ENCODE measurements around the gene GALNT14. TPM values are rescaled to one million over a fixed set of nuclear protein-coding genes. Genes with fewer than 3 reads are reported as not detected.

GALNT14 gene
- total and polyA plus RNA-seq, 9 of the 15 experiments (the other 6 are each of a cell fraction or from before 2014, with no cell fraction given): 0.11 TPM; not detected in 8

- Histone ChIP-seq H2AFZ (ENCODE audit: low read depth, low read length) (no peak overlapping the region), H4K20me1 (replicated peaks; ENCODE audit: control insufficient read depth, insufficient read depth, low read length) (no peaks in the 10 kb centered on the region), H3K9me3 (replicated peaks; ENCODE audit: control insufficient read depth, insufficient read depth, low read depth, low read length) (no peaks in the 10 kb centered on the region), H3K9ac (ENCODE audit: insufficient read depth in 1 of 2, low read depth in 2 of 2, low read length in 2 of 2) (no peak overlapping the region), H3K79me2 (ENCODE audit: control insufficient read depth, insufficient read depth, low read length) (no peaks in the 10 kb centered on the region), H3K4me2 (ENCODE audit: insufficient read depth, low read length) (no peak overlapping the region), H3K27me3 (ENCODE audit: control insufficient read depth in 2 of 2, insufficient read depth in 2 of 2, low read length in 2 of 2) (peaks cover 0 to 30% of the 10 kb centered on the region in 2 experiments; a peak in 3 of 5 replicates), H3K36me3 (ENCODE audit: control insufficient read depth, insufficient read depth, low read length) (no peaks in the 10 kb centered on the region), H3K9me1 (ENCODE audit: control insufficient read depth, insufficient read depth, low read length) (peaks cover 3% of the 10 kb centered on the region), H3K27ac (ENCODE audit: extremely low read depth, low read depth, low read length) (no peak overlapping the region), H3K4me1 (replicated peaks in 1 of 2; ENCODE audit: control insufficient read depth in 2 of 2, insufficient read depth in 2 of 2, low read length in 2 of 2) (no peaks in the 10 kb centered on the region), H3K4me3 (no peak overlapping the region)
- BruUV-seq (replicated peaks): no TSS peak
- POLR2A ChIA-PET: interaction anchor here (0.6 kb wide), 1 partner anchor 145 kb away, joined by 5 read pairs; no protein-coding TSS in a partner anchor
- intact Hi-C loops (cut with micrococcal nuclease): no loop called here
- FAIRE-seq: no peak
- TF ChIP-seq KLF16 (IDR thresholded peaks at IDR 0.05): no peak
- no peak for TF ChIP-seq ZNF175 (CRISPR knock-in tag; IDR thresholded peaks at IDR 0.05; ENCODE audit: low read depth)
- no peak for TF ChIP-seq ADNP (tag; IDR thresholded peaks at IDR 0.05)
- TF ChIP-seq, protein P1, sequence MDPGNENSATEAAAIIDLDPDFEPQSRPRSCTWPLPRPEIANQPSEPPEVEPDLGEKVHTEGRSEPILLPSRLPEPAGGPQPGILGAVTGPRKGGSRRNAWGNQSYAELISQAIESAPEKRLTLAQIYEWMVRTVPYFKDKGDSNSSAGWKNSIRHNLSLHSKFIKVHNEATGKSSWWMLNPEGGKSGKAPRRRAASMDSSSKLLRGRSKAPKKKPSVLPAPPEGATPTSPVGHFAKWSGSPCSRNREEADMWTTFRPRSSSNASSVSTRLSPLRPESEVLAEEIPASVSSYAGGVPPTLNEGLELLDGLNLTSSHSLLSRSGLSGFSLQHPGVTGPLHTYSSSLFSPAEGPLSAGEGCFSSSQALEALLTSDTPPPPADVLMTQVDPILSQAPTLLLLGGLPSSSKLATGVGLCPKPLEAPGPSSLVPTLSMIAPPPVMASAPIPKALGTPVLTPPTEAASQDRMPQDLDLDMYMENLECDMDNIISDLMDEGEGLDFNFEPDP (CRISPR knock-in tag; IDR thresholded peaks at IDR 0.05): no peak
- no peak for TF ChIP-seq KAT8 (IDR thresholded peaks at IDR 0.05; ENCODE audit: low read depth)
- no peak for TF ChIP-seq MXI1 (IDR thresholded peaks at IDR 0.05; ENCODE audit: low read depth, low read length)
- TF ChIP-seq SNIP1 (IDR thresholded peaks at IDR 0.05; ENCODE audit: low read depth): no peak
- TF ChIP-seq ELF2 (CRISPR knock-in tag; IDR thresholded peaks at IDR 0.05): no peak
- TF ChIP-seq IRF2 (CRISPR knock-in tag; IDR thresholded peaks at IDR 0.05): no peak
- TF ChIP-seq PTTG1 (tag; IDR thresholded peaks at IDR 0.05; ENCODE audit: low read depth): no peak
- TF ChIP-seq ZNF445 (CRISPR knock-in tag; IDR thresholded peaks at IDR 0.05; ENCODE audit: low read depth): no peak
- CTCF ChIA-PET (ENCODE audit: low intra/inter-chr PET ratio): no interaction called here
- no peak for DNase-seq (ENCODE audit: extremely low read depth in 1 of 4, low spot score in 3 of 4)
- in situ Hi-C loops (cut with MboI): no loop called here
- no peak for ATAC-seq
- WGBS (ENCODE audit: insufficient coverage, low coverage, missing lambda C conversion rate): 0% methylated on average over 3 of the region's 3 CpGs
These were observed 80.5 kb downstream of the GALNT14 start for GRCh38 chr2:31057691-31058090.
